Measurements from ENCODE around the gene HHIP. TPM values are rescaled to one million over a fixed set of nuclear protein-coding genes. Genes with fewer than 3 reads are reported as not detected.
"Not testable (repeated sequence)": the region's sequence is repeated elsewhere in the genome, so short reads cannot be mapped to it uniquely, and the experiment has no call there.

Gene HHIP
- total and polyA plus RNA-seq, 9 of the 15 experiments (the other 6 are each of a cell fraction or from before 2014, with no cell fraction given): 0.09 TPM; not detected in 8

DNA sequence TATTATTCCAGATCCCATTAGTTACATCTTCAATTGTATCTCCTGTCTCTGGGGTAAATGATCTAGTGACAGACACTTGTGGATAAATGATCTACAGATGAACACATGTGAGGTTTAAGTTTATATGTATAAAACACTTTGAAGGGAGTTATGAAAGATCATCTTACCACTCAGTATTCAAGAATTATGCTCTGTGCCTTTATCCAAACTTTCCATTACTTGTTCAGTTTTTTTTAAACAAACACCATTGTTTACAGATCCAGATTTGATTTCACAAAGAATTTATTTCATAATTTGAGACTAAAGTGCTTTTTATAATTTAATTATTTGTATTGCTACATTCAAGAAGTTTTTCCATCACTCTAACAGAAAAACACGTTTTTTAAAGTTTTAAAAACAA lies 142.5 kb downstream of the HHIP start:
- CTCF ChIA-PET (ENCODE audit: low intra/inter-chr PET ratio): no interaction called here
- FAIRE-seq: no peak
- TF ChIP-seq ZBTB8A (IDR thresholded peaks at IDR 0.05; ENCODE audit: partially characterized antibody) (no peak), HLTF (IDR thresholded peaks at IDR 0.05) (no peak)

DNA sequence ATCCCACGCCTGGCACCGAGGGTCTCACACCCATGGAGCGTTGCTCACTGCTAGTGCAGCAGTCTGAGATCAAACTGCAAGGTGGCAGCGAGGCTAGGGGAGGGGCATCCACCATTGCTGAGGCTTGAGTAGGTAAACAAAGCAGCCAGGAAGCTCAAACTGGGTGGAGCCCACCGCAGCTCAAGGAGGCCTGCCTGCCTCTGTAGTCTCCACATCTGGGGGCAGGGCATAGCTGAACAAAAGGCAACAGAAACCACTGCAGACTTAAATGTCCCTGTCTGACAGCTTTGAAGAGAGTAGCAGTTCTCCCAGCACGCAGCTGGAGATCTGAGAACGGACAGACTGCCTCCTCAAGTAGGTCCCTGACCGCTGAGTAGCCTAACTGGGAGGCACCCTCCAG lies 146.0 kb downstream of the HHIP start:
- POLR2A ChIA-PET; H3K27me3 ChIP-seq (ENCODE audit: control insufficient read depth in 2 of 2, insufficient read depth in 2 of 2, low read length in 2 of 2); ATAC-seq; CTCF ChIA-PET (ENCODE audit: low intra/inter-chr PET ratio); H3K36me3 ChIP-seq (ENCODE audit: control insufficient read depth, insufficient read depth, low read length); intact Hi-C loops (cut with micrococcal nuclease); BruUV-seq (replicated peaks); H3K4me1 ChIP-seq (replicated peaks in 1 of 2; ENCODE audit: control insufficient read depth in 2 of 2, insufficient read depth in 2 of 2, low read length in 2 of 2); H3K4me3 ChIP-seq; H3K79me2 ChIP-seq (ENCODE audit: control insufficient read depth, insufficient read depth, low read length); H3K4me2 ChIP-seq (ENCODE audit: insufficient read depth, low read length); H3K27ac ChIP-seq (ENCODE audit: extremely low read depth, low read depth, low read length); FAIRE-seq; H3K9ac ChIP-seq (ENCODE audit: insufficient read depth in 1 of 2, low read depth in 2 of 2, low read length in 2 of 2); DNase-seq (ENCODE audit: extremely low read depth in 1 of 4, low spot score in 3 of 4); H3K9me1 ChIP-seq (ENCODE audit: control insufficient read depth, insufficient read depth, low read length); H4K20me1 ChIP-seq (replicated peaks; ENCODE audit: control insufficient read depth, insufficient read depth, low read length); H3K9me3 ChIP-seq (replicated peaks; ENCODE audit: control insufficient read depth, insufficient read depth, low read depth, low read length); H2AFZ ChIP-seq (ENCODE audit: low read depth, low read length): not testable (repeated sequence)
- in situ Hi-C loops (cut with MboI): loop anchor here (25.0 kb wide), 1 partner anchor 605 kb away; no protein-coding TSS in a partner anchor
- WGBS (ENCODE audit: insufficient coverage, low coverage, missing lambda C conversion rate): 1% methylated on average over 6 of the region's 8 CpGs

More for the DNA sequence above, 142.5 kb downstream of the HHIP start:
- Histone ChIP-seq H3K27me3 (ENCODE audit: control insufficient read depth in 2 of 2, insufficient read depth in 2 of 2, low read length in 2 of 2) (no peaks in the 10 kb centered on the region), H3K9ac (ENCODE audit: insufficient read depth in 1 of 2, low read depth in 2 of 2, low read length in 2 of 2) (no peak overlapping the region), H3K27ac (ENCODE audit: extremely low read depth, low read depth, low read length) (no peak overlapping the region), H4K20me1 (replicated peaks; ENCODE audit: control insufficient read depth, insufficient read depth, low read length) (no peaks in the 10 kb centered on the region), H3K9me1 (ENCODE audit: control insufficient read depth, insufficient read depth, low read length) (no peaks in the 10 kb centered on the region), H3K9me3 (replicated peaks; ENCODE audit: control insufficient read depth, insufficient read depth, low read depth, low read length) (no peaks in the 10 kb centered on the region), H2AFZ (ENCODE audit: low read depth, low read length) (no peak overlapping the region), H3K4me3 (no peak overlapping the region), H3K79me2 (ENCODE audit: control insufficient read depth, insufficient read depth, low read length) (no peaks in the 10 kb centered on the region), H3K4me1 (replicated peaks in 1 of 2; ENCODE audit: control insufficient read depth in 2 of 2, insufficient read depth in 2 of 2, low read length in 2 of 2) (no peaks in the 10 kb centered on the region), H3K4me2 (ENCODE audit: insufficient read depth, low read length) (no peak overlapping the region), H3K36me3 (ENCODE audit: control insufficient read depth, insufficient read depth, low read length) (no peaks in the 10 kb centered on the region)
- DNase-seq (ENCODE audit: extremely low read depth in 1 of 4, low spot score in 3 of 4) (no peak), ATAC-seq (no peak)
- in situ Hi-C loops (cut with MboI) (loop anchor here (25.0 kb wide), 1 partner anchor 601 kb away; no protein-coding TSS in a partner anchor), intact Hi-C loops (cut with micrococcal nuclease) (loop anchor here (5.0 kb wide), 1 partner anchor 274 kb away; no protein-coding TSS in a partner anchor)
- WGBS (ENCODE audit: insufficient coverage, low coverage, missing lambda C conversion rate): 0% methylated on average over 1 of the region's 1 CpG
- POLR2A ChIA-PET: no interaction called here
- BruUV-seq (replicated peaks): no TSS peak

Small RNA genes lying within 50 kb of the gene (small RNA-seq; reads per million reads assigned to genes)
- not detected for gene RF02271
